ENCODE data around the gene SIPA1L3. TPM values are rescaled to one million over a fixed set of nuclear protein-coding genes. Genes with fewer than 3 reads are reported as not detected.

Gene SIPA1L3
- total RNA-seq, 1 donor from 2014 or later, result 8.8 TPM

DNA sequence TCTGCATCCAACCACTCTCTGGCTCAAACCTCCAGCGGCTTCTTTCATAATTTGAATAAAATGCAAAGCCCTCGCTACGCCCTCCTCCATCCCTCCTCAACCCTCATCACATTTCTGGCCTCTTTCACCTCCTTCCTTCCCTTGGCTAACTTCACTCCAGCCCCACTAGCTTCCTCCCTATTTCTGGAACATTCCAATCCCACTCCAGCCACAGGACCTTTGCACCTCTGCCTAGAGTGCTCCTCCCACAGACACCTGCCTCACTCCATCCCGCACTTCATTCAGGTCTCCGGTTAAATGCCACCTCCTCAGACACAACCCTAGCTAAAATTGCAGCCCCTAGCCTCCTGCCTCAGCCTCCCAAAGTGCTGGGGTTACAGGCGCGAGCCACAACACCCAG, 324.9 kb downstream of the SIPA1L3 start:
- TF ChIP-seq, protein P1, sequence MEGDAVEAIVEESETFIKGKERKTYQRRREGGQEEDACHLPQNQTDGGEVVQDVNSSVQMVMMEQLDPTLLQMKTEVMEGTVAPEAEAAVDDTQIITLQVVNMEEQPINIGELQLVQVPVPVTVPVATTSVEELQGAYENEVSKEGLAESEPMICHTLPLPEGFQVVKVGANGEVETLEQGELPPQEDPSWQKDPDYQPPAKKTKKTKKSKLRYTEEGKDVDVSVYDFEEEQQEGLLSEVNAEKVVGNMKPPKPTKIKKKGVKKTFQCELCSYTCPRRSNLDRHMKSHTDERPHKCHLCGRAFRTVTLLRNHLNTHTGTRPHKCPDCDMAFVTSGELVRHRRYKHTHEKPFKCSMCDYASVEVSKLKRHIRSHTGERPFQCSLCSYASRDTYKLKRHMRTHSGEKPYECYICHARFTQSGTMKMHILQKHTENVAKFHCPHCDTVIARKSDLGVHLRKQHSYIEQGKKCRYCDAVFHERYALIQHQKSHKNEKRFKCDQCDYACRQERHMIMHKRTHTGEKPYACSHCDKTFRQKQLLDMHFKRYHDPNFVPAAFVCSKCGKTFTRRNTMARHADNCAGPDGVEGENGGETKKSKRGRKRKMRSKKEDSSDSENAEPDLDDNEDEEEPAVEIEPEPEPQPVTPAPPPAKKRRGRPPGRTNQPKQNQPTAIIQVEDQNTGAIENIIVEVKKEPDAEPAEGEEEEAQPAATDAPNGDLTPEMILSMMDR (IDR thresholded peaks at IDR 0.05; ENCODE audit: borderline replicate concordance), result no peak
- peaks cover 66% of the 10 kb centered on the region for H3K27me3 ChIP-seq (ENCODE audit: low read depth)
- intact Hi-C loops (cut with micrococcal nuclease), result no loop called here
- H3K9me3 ChIP-seq (replicated peaks), result no peaks in the 10 kb centered on the region
- peaks cover 17% of the 10 kb centered on the region for H3K4me1 ChIP-seq
- DNase-seq, result no peak
- no peak overlapping the region for H3K27ac ChIP-seq (replicated peaks)
- no peaks in the 10 kb centered on the region for H3K36me3 ChIP-seq
- H3K4me3 ChIP-seq, result no peak overlapping the region

DNA sequence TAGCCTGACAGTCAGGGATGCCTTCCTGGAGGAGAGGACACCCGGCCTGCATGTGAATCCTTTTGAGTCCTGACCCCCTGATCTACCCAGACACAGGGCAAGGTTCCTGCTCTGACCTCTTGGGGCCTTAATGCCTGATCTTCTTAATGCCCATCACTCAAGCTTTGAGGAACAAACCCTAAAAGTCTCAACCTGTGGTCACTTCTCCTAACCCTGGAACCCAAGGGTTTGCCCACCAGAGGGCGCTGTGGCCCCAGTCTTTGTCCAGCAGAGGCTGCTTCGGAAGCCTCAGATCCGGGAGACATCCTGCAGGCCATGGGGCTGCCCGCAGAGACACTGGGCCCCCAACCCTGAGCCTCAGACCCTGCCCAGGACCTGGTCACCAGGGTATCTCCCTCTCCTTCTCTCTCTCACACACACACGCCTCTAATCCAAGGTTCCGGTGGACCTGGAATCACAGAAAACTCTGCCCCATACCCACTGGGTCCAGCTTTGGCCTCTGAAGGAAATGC, 326.8 kb downstream of the SIPA1L3 start:
- Histone ChIP-seq H3K36me3 (no peaks in the 10 kb centered on the region), H3K27ac (replicated peaks) (no peak overlapping the region), H3K4me1 (peaks cover 6% of the 10 kb centered on the region), H3K9me3 (replicated peaks) (no peaks in the 10 kb centered on the region), H3K4me3 (no peak overlapping the region), H3K27me3 (ENCODE audit: low read depth) (peaks cover 47% of the 10 kb centered on the region)
- TF ChIP-seq, protein P1 (IDR thresholded peaks at IDR 0.05; ENCODE audit: borderline replicate concordance), result peak; percentile 86
- intact Hi-C loops (cut with micrococcal nuclease), result no loop called here
- peak; percentile 83 for DNase-seq

DNA sequence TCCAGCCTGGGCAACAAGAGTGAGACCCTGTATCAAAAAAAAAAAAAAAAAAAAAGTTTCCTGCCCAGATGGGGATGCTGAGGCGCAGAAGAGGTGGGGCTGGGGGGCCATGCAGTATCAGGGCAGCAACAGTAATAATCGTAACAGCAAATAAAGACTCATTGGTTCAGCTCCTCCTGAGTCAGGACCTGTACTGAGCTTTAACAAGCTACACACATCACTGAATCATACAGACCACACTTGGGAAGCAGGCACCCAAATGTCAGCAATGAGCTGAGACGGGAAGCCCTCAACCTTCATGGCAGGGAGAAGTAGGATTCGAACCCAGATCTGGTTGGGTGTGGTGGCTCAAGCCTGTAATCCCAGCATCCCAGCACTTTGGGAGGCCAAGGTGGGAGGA, 327.6 kb downstream of the SIPA1L3 start:
- TF ChIP-seq, protein P1 (IDR thresholded peaks at IDR 0.05; ENCODE audit: borderline replicate concordance), result no peak
- intact Hi-C loops (cut with micrococcal nuclease), result no loop called here
- no peaks in the 10 kb centered on the region for H3K9me3 ChIP-seq (replicated peaks)
- no peaks in the 10 kb centered on the region for H3K4me1 ChIP-seq
- H3K27me3 ChIP-seq (ENCODE audit: low read depth), result peaks cover 39% of the 10 kb centered on the region
- H3K36me3 ChIP-seq, result no peaks in the 10 kb centered on the region
- H3K4me3 ChIP-seq, result no peak overlapping the region
- no peak for DNase-seq
- no peak overlapping the region for H3K27ac ChIP-seq (replicated peaks)

DNA sequence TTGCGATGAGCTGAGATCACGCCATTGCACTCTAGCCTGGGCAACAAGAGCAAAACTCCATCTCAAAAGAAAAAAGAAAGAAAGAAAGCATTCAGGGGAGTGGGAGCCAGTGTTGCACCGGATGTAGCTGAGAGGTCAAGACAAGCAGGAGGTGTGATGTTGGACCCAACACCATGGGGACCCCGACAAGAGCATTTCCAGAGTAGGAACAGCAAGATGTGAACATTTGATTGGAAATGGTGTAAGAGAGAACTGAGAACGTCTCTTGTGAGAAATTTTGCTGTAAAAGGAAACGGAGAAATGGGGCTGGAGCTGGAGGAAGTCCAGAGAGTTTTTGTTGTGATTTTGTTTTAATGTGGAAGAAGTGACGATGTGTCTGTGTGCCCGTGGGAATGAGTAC, 332.8 kb downstream of the SIPA1L3 start:
- no peak overlapping the region for H3K4me3 ChIP-seq
- TF ChIP-seq, protein P1 (IDR thresholded peaks at IDR 0.05; ENCODE audit: borderline replicate concordance), result no peak
- H3K4me1 ChIP-seq, result peaks cover 16% of the 10 kb centered on the region
- H3K27me3 ChIP-seq (ENCODE audit: low read depth), result no peaks in the 10 kb centered on the region
- H3K27ac ChIP-seq (replicated peaks), result peak overlapping the region; percentile 44
- DNase-seq, result no peak
- no peaks in the 10 kb centered on the region for H3K36me3 ChIP-seq
- H3K9me3 ChIP-seq (replicated peaks), result no peaks in the 10 kb centered on the region
- intact Hi-C loops (cut with micrococcal nuclease), result loop anchor here (5.0 kb wide), 1 partner anchor 92 kb away; no protein-coding TSS in a partner anchor

DNA sequence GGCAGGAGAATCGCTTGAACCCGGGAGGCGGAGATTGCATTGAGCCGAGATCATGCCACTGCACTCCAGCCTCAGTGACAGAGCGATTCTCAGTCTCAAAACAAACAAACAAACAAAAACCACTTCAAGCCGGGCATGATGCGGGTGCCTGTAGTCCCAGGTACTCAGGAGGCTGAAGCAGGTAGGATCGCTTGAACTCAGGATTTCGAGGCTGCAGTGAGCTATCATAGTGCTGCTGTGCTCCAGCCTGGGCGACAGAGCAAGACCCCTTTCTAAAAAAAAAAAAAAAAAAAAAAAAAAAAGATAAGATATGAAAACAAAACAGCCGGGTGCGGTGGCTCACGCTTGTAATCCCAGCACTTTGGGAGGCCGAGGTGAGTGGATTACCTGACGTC, 336.3 kb downstream of the SIPA1L3 start:
- H3K4me1 ChIP-seq, result peaks cover 43% of the 10 kb centered on the region
- H3K36me3 ChIP-seq, result no peaks in the 10 kb centered on the region
- DNase-seq, result no peak
- H3K4me3 ChIP-seq, result peak overlapping the region; percentile 51
- H3K9me3 ChIP-seq (replicated peaks), result no peaks in the 10 kb centered on the region
- intact Hi-C loops (cut with micrococcal nuclease), result loop anchor here (5.0 kb wide), 1 partner anchor 89 kb away; no protein-coding TSS in a partner anchor
- H3K27me3 ChIP-seq (ENCODE audit: low read depth), result no peaks in the 10 kb centered on the region
- TF ChIP-seq, protein P1 (IDR thresholded peaks at IDR 0.05; ENCODE audit: borderline replicate concordance), result no peak
- no peak overlapping the region for H3K27ac ChIP-seq (replicated peaks)
